ENCODE measurements around the gene C19orf38.

DNA sequence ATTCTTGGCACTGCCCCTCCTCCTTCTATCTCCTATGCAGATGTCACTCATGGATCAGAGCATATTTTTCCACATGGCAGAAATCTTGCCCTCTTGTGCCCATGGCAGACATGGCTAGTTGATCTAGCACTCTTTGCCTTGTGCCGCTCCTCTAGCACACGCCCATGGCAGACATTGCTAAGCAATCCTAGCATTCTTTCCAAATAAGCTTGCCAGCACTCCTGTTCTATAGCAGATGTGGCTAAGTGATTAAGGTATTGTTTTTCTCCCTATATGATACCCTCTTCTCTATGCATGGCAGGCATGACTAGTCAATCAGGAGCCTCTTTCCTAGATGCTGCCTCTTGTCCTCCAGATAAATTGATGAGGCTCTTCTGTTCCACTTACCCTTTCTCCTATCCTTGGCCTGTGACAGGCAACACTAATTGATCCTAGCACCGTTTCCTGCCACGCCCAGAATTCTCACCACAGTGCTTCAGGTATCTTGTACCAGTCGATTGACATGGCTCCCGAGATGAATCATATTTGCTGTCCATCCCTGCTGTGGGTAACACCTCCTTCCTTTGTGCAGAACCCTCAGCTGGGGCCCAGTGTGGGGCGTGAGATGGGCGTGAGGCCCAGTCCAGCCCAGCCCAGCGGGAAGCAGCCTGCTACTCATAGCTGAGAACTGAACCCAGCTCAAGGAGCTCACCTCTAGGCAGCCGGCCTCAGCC lies 39.1 kb upstream of the C19orf38 start:
- TF ChIP-seq, protein P1, sequence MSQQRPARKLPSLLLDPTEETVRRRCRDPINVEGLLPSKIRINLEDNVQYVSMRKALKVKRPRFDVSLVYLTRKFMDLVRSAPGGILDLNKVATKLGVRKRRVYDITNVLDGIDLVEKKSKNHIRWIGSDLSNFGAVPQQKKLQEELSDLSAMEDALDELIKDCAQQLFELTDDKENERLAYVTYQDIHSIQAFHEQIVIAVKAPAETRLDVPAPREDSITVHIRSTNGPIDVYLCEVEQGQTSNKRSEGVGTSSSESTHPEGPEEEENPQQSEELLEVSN (IDR thresholded peaks at IDR 0.05; ENCODE audit: borderline replicate concordance, low read depth) = no peak
- TF ChIP-seq POLR2A (IDR thresholded peaks at IDR 0.05; ENCODE audit: low read length) (no peak), CTCF (IDR thresholded peaks at IDR 0.05) (no peak), MYC (IDR thresholded peaks at IDR 0.05; ENCODE audit: borderline replicate concordance, low read length) (no peak), RAD21 (conservative IDR thresholded peaks at IDR 0.05 in 1 of 2, IDR thresholded peaks at IDR 0.05 in 1 of 2) (no peak)
